Activated T-cell treated with anti-CD3 and anti-CD28 coated beads, Interleukin-2, amount 50 U/mL, for 72 hours (primary cell): ENCODE measurements around the gene SPRR2D. TPM values are rescaled to one million over a fixed set of nuclear protein-coding genes. Genes with fewer than 3 reads are reported as not detected.

Experiments
- ATAC-seq, 2 donors: fragments of 150-1000 bp; cut with Tn5 transposase; replicated peaks in 1 of 2; 2 replicates each; pipeline ENCODE4 v1.10.0; 2021; ENCODE audit warnings: moderate library complexity in 2 of 2, mild to moderate bottlenecking in 1 of 2
- DNase-seq, 2 donors: peaks; one replicate each; pipeline ENCODE4 v3.0.0; 2021 to 2022; ENCODE audit warnings: mixed read lengths in 1 of 2
- H3K27ac Mint-ChIP-seq: one replicate; pipeline ENCODE4 v1.8.0; 2022; ENCODE audit warnings: mild to moderate bottlenecking, moderate library complexity, mixed read lengths
- H3K27me3 Mint-ChIP-seq: one replicate; pipeline ENCODE4 v1.8.0; 2022; ENCODE audit warnings: low read depth, mixed read lengths
- H3K36me3 Mint-ChIP-seq, 2 donors: one replicate each; pipeline ENCODE4 v1.8.0; 2022; ENCODE audit warnings: mixed read lengths in 2 of 2, mild to moderate bottlenecking in 1 of 2; ENCODE audit not compliant: insufficient read depth in 2 of 2
- H3K4me1 Mint-ChIP-seq: one replicate; pipeline ENCODE4 v1.8.0; 2022; ENCODE audit warnings: low read depth, mixed read lengths
- H3K4me3 Mint-ChIP-seq, 2 donors: one replicate each; pipeline ENCODE4 v1.8.0; 2022; ENCODE audit warnings: mild to moderate bottlenecking in 2 of 2, mixed read lengths in 2 of 2, moderate library complexity in 2 of 2
- H3K9me3 Mint-ChIP-seq, 2 donors: one replicate each; pipeline ENCODE4 v1.8.0; 2022; ENCODE audit warnings: mixed read lengths in 2 of 2
- total RNA-seq, 2 donors: library from RNA; stranded (reverse); gene quantifications; one replicate each; pipeline ENCODE4 v1.2.3, GENCODE V29; 2022

SPRR2D gene
- total RNA-seq, 2 donors from 2014 or later = not detected

DNA sequence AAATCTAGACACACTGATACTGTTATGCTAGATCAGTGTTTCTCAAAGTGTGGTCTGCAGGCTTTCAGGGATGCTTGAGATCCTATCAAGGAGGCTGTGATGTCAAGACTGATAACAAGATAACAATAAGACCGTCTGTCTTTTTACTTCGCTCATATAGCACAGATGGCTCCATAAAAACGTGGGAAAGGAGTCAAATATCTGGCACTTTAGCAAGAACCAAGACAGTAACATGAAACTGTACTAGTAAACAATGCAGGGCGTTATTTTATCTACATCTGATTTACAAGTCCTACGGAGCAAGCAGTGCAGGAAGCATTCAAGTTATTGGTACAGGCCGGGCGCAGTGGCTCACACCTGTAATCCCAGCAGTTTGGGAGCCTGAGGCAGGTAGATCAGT lies 43.0 kb downstream of the SPRR2D start:
- DNase-seq = no peak
- Mint-ChIP-seq H3K4me1 (no peaks in the 10 kb centered on the region), H3K4me3 (no peak overlapping the region), H3K27ac (no peak overlapping the region), H3K9me3 (peaks cover 0 to 2% of the 10 kb centered on the region in 2 donors), H3K27me3 (peaks cover 7% of the 10 kb centered on the region), H3K36me3 (no peaks in the 10 kb centered on the region)
- ATAC-seq = no peak

DNA sequence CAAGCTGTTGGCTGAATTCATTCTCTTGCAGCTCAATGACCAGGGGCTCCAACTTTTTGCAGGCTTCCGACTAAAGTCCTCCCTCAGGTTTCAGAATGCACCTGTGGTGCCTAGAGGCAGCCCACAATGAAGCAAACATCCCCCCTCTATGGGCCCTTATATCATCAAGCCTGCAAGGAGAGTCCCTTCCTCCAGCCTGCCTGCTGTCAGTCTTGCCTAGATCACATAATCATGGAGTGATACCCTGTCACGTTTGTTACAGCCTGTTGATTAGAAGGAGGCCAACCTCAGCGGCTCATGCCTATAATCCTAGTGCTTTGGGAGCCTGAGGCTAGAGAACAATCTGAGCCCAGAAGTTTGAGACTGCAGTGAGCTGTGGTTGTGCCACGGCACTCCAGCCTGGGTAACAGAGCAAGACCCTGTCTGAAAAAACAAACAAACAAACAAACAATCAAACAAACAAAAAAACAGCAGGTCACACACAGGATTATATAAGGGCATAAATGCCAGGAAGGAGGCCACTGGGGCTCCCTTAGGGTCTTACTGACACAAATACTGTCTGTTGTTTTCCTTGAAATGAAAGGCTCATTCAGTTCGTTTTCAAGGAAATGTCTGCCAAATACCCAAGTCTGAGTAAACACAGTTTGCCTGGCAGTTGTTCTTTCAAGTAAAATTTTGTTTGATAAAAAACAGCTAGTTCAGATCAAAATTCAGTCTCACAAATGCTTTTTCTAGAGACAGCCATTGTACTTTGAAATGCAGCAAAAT lies 44.1 kb downstream of the SPRR2D start:
- Mint-ChIP-seq H3K27ac (no peak overlapping the region), H3K4me1 (no peaks in the 10 kb centered on the region), H3K4me3 (no peak overlapping the region), H3K36me3 (no peaks in the 10 kb centered on the region), H3K9me3 (peaks cover 0 to 2% of the 10 kb centered on the region in 2 donors), H3K27me3 (peaks cover 7% of the 10 kb centered on the region)
- no peak for DNase-seq
- ATAC-seq = no peak

DNA sequence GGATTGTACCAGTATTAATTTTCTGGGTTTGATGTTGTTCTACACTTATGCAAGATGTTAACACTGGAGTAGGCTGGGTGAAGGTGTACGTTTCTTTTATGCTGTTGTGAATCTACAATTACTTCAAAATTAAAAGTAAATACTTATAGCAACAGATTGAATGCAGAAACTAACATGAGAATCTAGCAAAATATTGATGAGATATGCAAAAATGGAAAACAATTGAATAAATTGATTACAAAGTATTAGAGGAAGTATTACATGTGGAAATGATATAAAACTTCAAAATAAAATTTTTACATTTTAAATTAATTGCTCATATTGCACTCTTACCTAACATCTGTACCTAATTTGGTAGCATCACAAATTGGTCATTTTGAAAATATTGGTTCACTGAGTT lies 45.1 kb downstream of the SPRR2D start:
- H3K27ac Mint-ChIP-seq = no peak overlapping the region
- no peak overlapping the region for H3K4me3 Mint-ChIP-seq
- DNase-seq = no peak
- no peak for ATAC-seq
- peaks cover 0 to 2% of the 10 kb centered on the region in 2 donors for H3K9me3 Mint-ChIP-seq
- peaks cover 14% of the 10 kb centered on the region for H3K27me3 Mint-ChIP-seq
- H3K36me3 Mint-ChIP-seq = no peaks in the 10 kb centered on the region
- H3K4me1 Mint-ChIP-seq = no peaks in the 10 kb centered on the region

DNA sequence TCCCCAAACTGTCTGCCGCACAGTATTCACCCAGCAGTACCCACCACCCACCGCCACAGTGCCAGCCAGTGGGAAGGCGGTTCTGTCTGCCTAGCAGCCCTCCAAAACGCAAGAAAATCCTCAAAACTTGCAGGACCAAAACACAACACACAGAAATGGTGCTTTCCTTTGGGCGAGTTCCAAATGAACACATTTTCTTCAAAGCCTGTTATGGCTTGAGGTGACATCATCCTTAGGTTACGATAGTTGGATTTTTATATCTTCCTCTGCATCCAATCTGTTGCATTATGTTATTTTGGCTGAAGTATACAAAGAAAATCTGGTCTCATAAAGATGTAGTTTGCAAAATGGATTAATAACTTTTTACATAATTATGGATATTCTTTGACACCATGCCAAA lies 47.7 kb downstream of the SPRR2D start:
- no peaks in the 10 kb centered on the region for H3K4me1 Mint-ChIP-seq
- peaks cover 0 to 2% of the 10 kb centered on the region in 2 donors for H3K9me3 Mint-ChIP-seq
- ATAC-seq (no peak), DNase-seq (no peak)
- no peak overlapping the region for H3K27ac Mint-ChIP-seq
- H3K27me3 Mint-ChIP-seq = peaks cover 7% of the 10 kb centered on the region
- H3K36me3 Mint-ChIP-seq = no peaks in the 10 kb centered on the region
- no peak overlapping the region for H3K4me3 Mint-ChIP-seq

Other genes with a start within 250 kb of the SPRR2D start
- not detected for gene LCE1D, start 244.4 kb downstream of the SPRR2D start, total RNA-seq
- not detected for gene LCE1C, start 234.5 kb downstream of the SPRR2D start, total RNA-seq
- gene LCE1B, start 229.1 kb downstream of the SPRR2D start, total RNA-seq = not detected
- gene LCE1A, start 213.6 kb downstream of the SPRR2D start, total RNA-seq = not detected
- not detected for gene LCE6A, start 198.3 kb downstream of the SPRR2D start, total RNA-seq
- gene LCE7A, start 181.1 kb downstream of the SPRR2D start, total RNA-seq = not detected
- not detected for gene SMCP, start 162.8 kb downstream of the SPRR2D start, total RNA-seq
- not detected for gene IVL, start 132.6 kb downstream of the SPRR2D start, total RNA-seq
- gene SPRR5, start 93.9 kb downstream of the SPRR2D start, total RNA-seq = not detected
- gene SPRR4, start 70.5 kb downstream of the SPRR2D start, total RNA-seq = not detected
- not detected for gene SPRR1A, start 57.0 kb downstream of the SPRR2D start, total RNA-seq
- gene SPRR3, start 39.4 kb downstream of the SPRR2D start, total RNA-seq = not detected
- gene SPRR1B, start 9.9 kb downstream of the SPRR2D start, total RNA-seq = not detected
- gene SPRR2A, start 16.4 kb upstream of the SPRR2D start, total RNA-seq = not detected
- gene SPRR2B, start 30.5 kb upstream of the SPRR2D start, total RNA-seq = not detected
- not detected for gene SPRR2E, start 53.4 kb upstream of the SPRR2D start, total RNA-seq
- gene SPRR2F, start 72.4 kb upstream of the SPRR2D start, total RNA-seq = not detected
- gene SPRR2G, start 109.8 kb upstream of the SPRR2D start, total RNA-seq = not detected
- not detected for gene LELP1, start 162.3 kb upstream of the SPRR2D start, total RNA-seq
- gene PRR9, start 176.5 kb upstream of the SPRR2D start, total RNA-seq = not detected
- under 1 TPM in 1 of 2 donors, not detected in 1; 0.46 TPM for gene LORICRIN, start 218.6 kb upstream of the SPRR2D start, total RNA-seq